ENCODE results near the gene LRRC23. TPM values are rescaled to one million over a fixed set of nuclear protein-coding genes. Genes with fewer than 3 reads are reported as not detected.

LRRC23 gene
- total and polyA plus RNA-seq, 9 of the 15 experiments (the other 6 are each of a cell fraction or from before 2014, with no cell fraction given), result 2.2 to 7.0 (median 3.0) TPM

- no peak for TF ChIP-seq FOXP4 (CRISPR knock-in tag; IDR thresholded peaks at IDR 0.05; ENCODE audit: borderline replicate concordance)
- TF ChIP-seq E4F1 (CRISPR knock-in tag; IDR thresholded peaks at IDR 0.05; ENCODE audit: borderline replicate concordance), result peak; percentile 81; the same call in 1 of the 2 replicates
- TF ChIP-seq REST (IDR thresholded peaks at IDR 0.05; ENCODE audit: borderline replicate concordance), result peak; percentile 57
- TF ChIP-seq REST (CRISPR knock-in tag; IDR thresholded peaks at IDR 0.05; ENCODE audit: low read depth), result no peak
- TF ChIP-seq PRMT5 (CRISPR knock-in tag; IDR thresholded peaks at IDR 0.05), result no peak
Measured at GRCh38 chr12:6899837-6900519, 4.6 kb upstream of the LRRC23 start (continued).
